ENCODE results near the gene UROC1. TPM values are rescaled to one million over a fixed set of nuclear protein-coding genes. Genes with fewer than 3 reads are reported as not detected.

Gene UROC1
- total and polyA plus RNA-seq, 2 experiments from 2014 or later, result not detected

GRCh38 chr3:126503701-126504100, 13.9 kb downstream of the UROC1 start:
- TF ChIP-seq CREB1 (CRISPR knock-in tag; IDR thresholded peaks at IDR 0.05; ENCODE audit: low read depth) (no peak), REST (IDR thresholded peaks at IDR 0.05; ENCODE audit: unreplicated experiment) (no peak), NANOG (IDR thresholded peaks at IDR 0.05; ENCODE audit: borderline replicate concordance) (no peak), EZH2 (IDR thresholded peaks at IDR 0.05; ENCODE audit: low read depth, unreplicated experiment) (no peak), STAT1 (IDR thresholded peaks at IDR 0.05; ENCODE audit: unreplicated experiment) (no peak), ZNF331 (CRISPR knock-in tag; IDR thresholded peaks at IDR 0.05; ENCODE audit: low read depth) (no peak), EZH2phosphoT487 (IDR thresholded peaks at IDR 0.05; ENCODE audit: unreplicated experiment) (no peak), ZNF114 (CRISPR knock-in tag; IDR thresholded peaks at IDR 0.05) (no peak), POLR2AphosphoS5 (IDR thresholded peaks at IDR 0.05; ENCODE audit: low read depth) (no peak), JUNB (IDR thresholded peaks at IDR 0.05; ENCODE audit: unreplicated experiment) (no peak), ZNF462 (CRISPR knock-in tag; IDR thresholded peaks at IDR 0.05) (no peak)
- TF ChIP-seq, protein P1, sequence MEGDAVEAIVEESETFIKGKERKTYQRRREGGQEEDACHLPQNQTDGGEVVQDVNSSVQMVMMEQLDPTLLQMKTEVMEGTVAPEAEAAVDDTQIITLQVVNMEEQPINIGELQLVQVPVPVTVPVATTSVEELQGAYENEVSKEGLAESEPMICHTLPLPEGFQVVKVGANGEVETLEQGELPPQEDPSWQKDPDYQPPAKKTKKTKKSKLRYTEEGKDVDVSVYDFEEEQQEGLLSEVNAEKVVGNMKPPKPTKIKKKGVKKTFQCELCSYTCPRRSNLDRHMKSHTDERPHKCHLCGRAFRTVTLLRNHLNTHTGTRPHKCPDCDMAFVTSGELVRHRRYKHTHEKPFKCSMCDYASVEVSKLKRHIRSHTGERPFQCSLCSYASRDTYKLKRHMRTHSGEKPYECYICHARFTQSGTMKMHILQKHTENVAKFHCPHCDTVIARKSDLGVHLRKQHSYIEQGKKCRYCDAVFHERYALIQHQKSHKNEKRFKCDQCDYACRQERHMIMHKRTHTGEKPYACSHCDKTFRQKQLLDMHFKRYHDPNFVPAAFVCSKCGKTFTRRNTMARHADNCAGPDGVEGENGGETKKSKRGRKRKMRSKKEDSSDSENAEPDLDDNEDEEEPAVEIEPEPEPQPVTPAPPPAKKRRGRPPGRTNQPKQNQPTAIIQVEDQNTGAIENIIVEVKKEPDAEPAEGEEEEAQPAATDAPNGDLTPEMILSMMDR (conservative IDR thresholded peaks at IDR 0.05; ENCODE audit: low read depth in 2 of 2), result no peak
- TF ChIP-seq, protein P2, sequence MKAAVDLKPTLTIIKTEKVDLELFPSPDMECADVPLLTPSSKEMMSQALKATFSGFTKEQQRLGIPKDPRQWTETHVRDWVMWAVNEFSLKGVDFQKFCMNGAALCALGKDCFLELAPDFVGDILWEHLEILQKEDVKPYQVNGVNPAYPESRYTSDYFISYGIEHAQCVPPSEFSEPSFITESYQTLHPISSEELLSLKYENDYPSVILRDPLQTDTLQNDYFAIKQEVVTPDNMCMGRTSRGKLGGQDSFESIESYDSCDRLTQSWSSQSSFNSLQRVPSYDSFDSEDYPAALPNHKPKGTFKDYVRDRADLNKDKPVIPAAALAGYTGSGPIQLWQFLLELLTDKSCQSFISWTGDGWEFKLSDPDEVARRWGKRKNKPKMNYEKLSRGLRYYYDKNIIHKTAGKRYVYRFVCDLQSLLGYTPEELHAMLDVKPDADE (IDR thresholded peaks at IDR 0.05), result no peak
- H3K27me3 ChIP-seq (ENCODE audit: insufficient read depth), result no peaks in the 10 kb centered on the region
- H3K36me3 ChIP-seq (ENCODE audit: insufficient read depth), result no peaks in the 10 kb centered on the region
- H3K9me2 ChIP-seq (ENCODE audit: insufficient read depth), result 0 out of 2 replicates have a peak, but pooled peaks cover 4% of the 10 kb centered on the region
- DNase-seq (ENCODE audit: low spot score), result no peak
- H3F3A ChIP-seq (replicated peaks; ENCODE audit: low read depth), result peaks cover 13% of the 10 kb centered on the region
- H3K4me1 ChIP-seq (ENCODE audit: insufficient read depth), result peaks cover 8% of the 10 kb centered on the region; the same call in 1 of the 2 replicates
- no peaks in the 10 kb centered on the region for H3K79me2 ChIP-seq (replicated peaks; ENCODE audit: insufficient read depth)
- Mint-ChIP-seq H3K27me3 (ENCODE audit: insufficient read depth, low read depth, poor library complexity) (peaks cover 9% of the 10 kb centered on the region), H3K9me3 (no peaks in the 10 kb centered on the region), H3K27ac (no peak overlapping the region), H3K4me1 (peaks cover 15% of the 10 kb centered on the region), H3K36me3 (ENCODE audit: low read depth) (no peaks in the 10 kb centered on the region), H3K4me3 (no peak overlapping the region)
- no peak overlapping the region for H3K27ac ChIP-seq (ENCODE audit: low read depth)
- no peak for ATAC-seq
- no peak overlapping the region for H3K4me3 ChIP-seq
- no peak overlapping the region for H2AFZ ChIP-seq
- no peaks in the 10 kb centered on the region for H4K20me1 ChIP-seq (replicated peaks; ENCODE audit: insufficient read depth)
- no peak overlapping the region for H3K4me2 ChIP-seq
